ENCODE measurements around the gene ITGBL1.

ITGBL1 gene

DNA sequence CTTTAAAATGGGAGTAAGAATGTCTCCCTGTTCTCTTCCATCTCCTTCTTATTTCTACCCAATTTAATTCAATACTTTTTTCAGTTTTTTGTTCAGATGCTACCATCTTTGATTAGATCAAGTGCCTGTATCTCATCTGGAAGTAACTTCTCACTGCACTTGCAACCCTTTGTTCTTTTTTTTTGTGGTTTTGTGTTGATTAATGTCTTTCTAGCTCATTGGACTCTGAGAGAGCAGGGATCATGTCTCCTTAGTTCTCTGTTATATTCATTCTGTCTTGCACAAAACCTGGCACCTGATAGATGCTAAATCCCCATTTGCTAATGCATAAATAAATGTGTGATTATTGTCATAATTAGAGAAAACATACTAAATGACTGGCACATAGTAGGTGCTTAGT, 834 bp upstream of the ITGBL1 start:
- no peak for DNase-seq (ENCODE audit: low spot score)

DNA sequence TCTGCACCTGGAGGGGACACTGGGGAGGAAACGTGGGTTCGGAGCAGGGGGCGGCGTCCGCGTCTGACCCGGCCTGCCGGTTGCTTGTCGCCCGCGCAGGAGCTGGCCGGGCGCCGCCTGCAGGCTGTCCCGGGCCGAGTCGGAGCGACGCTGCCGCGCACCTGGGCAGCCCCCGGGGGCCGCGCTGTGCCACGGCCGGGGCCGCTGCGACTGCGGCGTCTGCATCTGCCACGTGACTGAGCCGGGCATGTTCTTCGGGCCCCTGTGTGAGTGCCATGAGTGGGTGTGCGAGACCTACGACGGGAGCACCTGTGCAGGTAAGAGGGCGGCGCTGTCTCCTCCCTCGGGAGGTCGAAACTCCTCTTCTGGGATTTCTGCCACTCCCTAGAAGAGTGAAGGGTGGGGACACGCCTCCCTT, 1.3 kb downstream of the ITGBL1 start:
- no peak for DNase-seq (ENCODE audit: low spot score)

DNA sequence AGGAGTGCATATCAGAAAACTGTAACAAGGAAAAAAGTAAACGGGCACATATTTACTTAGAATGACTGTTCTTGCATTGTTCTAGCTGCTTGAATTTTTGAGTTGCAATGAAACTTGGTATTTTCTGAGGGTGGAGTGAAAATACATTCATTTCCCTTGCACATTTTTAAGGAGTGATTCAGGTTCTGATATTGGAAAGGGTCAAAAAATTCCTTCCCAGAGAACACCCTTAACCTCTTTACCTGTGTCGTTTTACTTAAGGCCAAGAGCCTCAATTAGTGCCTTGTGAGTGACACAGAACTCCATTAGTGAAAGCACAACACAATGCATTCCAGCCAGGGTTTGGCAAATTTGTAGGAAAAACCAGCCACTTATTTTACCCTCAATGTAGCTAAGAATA, 2.3 kb downstream of the ITGBL1 start:
- no peak for DNase-seq (ENCODE audit: low spot score)

DNA sequence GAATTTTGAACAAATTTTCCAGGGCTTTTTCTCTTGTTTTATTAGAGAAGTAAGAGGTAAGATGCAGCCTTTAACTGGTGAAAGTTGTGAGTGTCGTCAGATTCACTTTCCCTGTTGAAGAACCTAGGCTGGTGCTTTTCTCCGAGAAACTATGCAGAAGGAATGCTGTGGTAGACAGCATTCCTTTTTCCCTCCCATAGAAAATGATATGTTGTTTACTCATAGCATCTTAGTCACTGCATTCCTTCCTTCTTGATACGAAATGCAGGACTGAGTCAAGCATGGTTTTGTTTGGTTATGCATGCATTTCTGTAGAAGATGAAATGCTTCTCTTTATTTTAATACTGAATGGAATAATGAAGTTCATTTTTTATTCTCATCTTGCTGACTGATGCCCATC, 3.4 kb downstream of the ITGBL1 start:
- no peak for DNase-seq (ENCODE audit: low spot score)

DNA sequence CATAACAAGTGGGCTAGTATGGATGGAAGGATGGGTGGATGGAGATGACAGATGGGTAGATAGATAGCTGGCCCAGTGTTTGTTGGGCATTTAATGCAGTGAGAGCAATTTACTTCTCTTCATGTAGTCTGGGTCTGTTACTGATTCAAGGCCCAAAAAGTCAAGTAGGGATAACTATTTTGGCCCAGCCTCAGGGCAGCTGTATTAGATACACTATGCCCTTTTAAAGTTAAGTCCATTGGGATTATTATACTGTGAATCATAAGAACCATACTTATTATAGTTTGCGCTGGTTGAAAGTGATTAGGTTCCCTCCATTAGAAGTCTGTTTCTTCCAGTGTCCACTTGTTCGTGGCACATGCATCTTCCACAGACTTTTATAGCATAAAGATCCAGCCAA, 4.7 kb downstream of the ITGBL1 start:
- no peak for DNase-seq (ENCODE audit: low spot score)

DNA sequence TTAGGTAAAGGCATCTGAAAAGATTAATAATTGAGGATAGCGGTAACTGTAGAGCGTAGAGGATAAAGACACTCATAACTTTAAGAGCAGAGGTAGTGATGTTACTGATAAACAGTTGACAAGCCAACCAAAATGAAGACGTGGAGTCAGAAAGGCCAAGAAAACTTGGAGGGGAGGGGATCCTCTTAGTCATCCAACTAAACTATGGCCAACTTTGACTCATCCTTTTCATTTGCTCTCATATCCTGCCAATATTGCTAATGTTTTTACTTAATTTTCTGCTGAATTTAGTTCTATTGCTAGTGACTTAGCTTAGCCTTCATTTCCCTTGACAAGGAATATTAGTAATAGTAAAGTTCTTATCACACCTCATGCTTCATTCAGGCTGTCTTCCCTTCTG, 13.4 kb downstream of the ITGBL1 start:
- no peak for DNase-seq (ENCODE audit: low spot score)

DNA sequence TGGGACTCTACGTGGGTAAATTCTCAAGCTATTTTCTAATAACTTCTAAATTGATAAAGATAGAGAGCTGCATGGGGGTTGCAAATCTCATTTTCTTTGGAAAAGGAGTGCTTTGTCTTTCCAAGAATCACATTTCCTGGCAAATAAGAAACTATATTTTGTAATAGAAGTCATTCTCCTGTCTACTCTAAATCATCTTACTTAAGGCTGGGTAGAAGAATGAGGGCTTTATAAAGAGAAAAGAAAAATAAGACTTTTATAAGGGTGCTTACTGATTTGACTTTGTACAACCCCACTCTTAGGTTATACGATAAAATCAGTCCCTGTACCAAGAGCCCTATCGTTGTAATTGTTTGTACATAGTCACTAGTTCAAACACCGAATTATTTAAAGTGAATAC, 14.9 kb downstream of the ITGBL1 start:
- no peak for DNase-seq (ENCODE audit: low spot score)

DNA sequence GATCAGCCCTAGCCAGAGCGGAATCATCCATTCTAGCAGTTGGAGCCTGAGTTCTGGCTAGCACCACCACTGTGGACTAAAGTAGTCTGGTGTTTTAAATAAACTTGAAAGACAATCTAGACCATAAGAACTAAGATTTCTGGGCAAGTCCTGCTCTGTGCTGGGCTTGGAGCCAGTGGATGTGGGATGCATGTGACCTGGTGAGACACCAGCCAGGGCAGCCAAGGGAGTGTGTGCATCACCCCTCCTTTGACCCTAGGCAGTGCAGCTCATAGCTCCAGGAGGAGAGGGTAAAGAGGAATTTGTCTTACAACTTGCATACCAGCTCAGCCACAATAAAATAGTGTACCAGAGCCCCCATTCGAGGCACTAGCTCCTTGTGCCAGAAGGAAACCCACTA, 21.0 kb downstream of the ITGBL1 start:
- DNase-seq (ENCODE audit: low spot score) = no peak

DNA sequence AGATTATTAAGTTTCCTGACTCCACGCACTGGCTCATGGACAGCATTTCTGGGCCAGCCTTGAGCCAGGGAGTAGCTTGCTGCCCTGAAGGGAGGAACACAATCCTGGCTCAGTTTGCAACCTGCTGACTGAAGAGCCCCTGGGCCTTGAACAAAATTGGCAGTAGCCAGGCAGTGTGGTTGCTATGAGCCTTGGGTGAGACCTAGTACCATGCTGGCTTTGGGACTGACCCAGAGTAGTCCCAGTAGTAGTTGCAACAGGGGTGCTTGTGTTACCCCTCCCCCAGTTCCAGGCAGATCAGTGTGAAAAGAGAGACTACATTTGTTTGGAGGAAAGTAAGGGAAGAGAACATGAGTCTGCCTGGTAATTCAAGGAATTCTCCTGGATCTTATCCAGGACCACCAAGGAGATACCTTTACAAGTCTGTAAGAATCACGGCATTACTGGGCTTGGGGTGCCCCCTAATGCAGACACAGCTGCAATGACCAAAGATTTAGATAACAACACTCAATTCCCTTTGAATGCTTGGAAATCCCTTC, 22.0 kb downstream of the ITGBL1 start:
- DNase-seq (ENCODE audit: low spot score) = peak; percentile 28

DNA sequence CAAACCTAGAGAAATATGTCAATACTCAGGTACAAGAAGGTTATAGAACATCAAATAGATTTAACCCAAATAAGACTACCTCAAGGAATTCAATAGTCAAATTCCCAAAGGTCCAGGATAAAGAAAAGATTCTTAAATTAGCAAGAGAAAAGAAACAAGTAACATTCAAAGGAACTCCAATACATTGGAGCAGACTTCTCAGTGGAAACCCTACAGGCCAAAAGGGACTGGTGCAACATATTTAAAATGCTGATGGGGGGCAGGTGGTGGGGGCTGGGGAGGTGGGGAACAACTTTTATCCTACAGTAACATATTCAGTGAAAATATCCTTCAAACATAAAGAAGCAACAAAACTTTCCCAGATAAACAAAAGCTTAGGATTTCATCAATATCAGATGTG, 23.1 kb downstream of the ITGBL1 start:
- no peak for DNase-seq (ENCODE audit: low spot score)

DNA sequence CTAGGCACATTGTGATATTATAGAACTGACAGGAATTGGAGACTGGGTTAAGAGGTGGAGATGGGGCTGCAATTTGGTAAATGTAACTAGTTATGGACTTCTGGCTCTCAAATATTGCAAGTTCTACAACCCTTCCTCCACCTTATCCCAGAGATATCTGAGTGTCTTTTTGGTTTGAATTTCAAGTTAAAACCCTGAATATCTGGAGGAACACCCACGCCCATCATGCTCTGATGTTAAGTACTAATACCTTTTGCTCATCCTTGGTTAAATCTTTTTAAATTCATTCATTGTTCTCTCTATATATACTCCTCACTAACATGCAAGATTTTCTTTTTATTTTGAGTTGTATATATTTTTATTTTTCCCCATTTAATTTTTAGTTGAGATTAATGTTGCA, 28.9 kb downstream of the ITGBL1 start:
- DNase-seq (ENCODE audit: low spot score) = no peak

DNA sequence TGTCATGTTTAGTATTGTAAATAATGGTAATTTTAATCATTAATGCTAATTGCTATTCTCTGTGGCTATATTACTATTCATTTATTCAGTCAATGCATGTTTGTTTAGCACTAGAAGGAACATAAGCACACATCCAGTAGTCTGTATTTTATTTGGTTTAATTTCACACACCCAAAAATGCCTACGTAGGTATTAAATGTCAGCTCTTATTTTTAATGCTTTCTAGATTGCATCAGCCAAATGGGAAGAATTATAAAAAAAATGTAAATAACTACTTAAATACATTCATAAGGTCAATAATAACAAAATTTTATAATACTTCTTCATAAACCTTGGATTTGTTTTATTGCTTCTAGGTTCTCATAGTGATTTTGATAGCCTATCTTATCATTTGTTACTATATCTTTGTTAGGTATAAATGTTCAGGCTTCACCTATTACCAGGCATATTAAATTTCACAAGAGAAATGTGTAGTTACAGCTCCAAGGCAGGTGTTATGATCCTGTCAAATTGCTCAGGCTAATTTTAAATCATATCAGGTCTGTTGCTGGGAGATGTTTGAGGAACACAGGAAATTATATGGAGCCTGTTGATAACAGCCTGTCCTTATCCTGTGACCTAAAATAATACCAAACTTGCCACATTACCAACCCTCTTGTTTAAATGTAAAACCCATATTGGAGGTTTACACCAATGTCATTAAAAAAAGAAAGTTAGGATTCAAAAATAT, 34.4 kb downstream of the ITGBL1 start:
- DNase-seq (ENCODE audit: low spot score) = no peak

DNA sequence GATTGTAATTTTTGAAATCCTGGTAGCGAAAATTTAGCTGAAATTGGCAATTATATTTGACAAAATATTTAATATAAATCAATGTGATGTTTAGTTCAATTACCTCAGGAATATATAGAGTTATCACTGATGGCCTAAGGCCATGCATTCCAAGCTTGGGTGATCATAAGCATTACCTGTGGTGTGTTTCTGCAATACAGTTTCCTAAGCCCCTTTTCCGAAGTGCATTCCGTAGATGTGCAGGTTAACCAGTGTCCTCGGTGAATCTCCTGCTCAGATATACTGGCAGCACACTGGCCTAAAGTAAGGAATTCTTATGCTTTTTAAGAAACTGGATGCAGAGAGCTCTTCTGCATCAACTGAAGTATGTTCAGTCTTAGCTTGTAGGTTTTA, 35.0 kb downstream of the ITGBL1 start:
- no peak for DNase-seq (ENCODE audit: low spot score)

DNA sequence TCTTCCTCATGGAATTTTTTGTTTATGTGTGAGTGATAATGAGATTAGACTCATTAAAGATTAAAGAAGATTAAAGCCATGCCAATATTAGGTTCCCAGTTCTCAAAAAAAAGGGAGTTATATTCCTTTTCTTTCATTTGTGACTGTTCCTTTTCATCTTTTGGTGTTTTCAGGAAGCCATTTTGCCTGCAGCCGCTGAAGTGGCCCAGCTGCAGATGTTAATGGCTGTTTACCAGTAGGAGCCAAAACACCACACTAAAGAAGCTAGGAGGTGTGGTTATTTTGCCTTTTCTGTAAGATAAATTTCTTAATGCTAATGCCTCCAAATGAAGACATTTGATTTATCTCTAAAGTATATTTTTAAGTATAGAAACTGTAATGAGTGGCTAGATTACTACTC, 36.3 kb downstream of the ITGBL1 start:
- DNase-seq (ENCODE audit: low spot score) = no peak

DNA sequence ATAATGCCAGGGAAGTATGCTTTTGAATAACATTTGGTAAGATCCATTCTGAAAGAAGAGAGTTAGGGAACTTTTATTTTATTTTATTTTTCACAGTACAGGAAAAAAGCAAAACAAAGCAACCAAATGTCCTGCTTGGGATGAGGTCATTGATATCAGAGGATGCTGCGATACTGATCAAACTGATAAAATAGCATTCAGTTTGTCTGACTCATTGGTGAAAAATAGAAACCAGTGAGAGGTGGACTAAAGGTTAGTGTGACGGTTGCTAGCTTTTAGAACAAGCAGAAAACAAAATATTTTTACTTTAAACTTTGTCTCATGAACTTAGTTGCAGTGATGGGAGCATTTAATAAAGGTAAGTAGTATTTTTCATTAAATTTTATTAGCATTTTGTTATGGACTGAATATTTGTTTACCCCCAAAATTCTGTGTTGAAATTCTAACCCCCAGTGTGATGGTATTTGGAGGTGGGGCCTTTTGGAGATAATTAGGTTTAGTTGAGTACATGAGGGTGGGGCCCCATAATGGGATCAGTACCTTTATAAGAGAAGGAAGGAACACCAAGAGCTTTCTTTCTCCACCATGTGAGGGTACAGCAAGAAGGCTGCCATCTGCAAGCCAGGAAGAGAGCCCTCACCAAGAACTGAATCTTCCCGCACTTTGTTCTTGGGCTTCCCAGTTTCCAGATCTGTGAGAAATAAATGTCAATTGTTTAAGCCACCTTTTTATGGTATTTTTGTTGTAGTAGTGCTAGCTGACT, 37.3 kb downstream of the ITGBL1 start:
- DNase-seq (ENCODE audit: low spot score) = no peak

DNA sequence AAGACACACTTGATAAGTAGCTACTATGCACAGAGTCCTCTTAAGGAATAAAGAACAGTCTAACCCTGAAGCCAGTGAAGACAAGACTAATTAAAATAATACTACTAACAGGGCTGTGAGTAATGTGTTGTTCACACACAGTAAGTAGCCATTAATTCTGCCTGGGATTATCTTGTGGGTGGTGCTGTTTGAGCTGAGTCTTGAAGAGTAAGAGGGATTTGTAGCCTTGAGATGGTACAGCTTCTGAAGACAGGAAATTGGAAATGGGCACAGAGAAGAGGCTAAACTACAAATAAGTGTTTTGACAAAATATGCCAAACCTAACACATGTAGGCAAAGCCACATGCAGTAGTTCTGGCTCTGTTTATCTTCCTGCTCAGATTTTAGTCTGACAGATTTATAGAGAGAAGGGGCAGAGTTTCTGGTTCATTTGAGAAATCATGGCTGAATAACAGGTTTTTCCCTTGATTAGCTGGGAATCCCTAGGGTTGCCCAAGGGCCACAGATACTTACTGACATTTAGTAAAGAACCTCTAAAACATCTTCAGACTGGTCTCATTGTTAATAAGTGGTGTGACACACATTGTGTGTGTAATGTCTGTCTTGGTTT, 38.0 kb downstream of the ITGBL1 start:
- DNase-seq (ENCODE audit: low spot score) = no peak

DNA sequence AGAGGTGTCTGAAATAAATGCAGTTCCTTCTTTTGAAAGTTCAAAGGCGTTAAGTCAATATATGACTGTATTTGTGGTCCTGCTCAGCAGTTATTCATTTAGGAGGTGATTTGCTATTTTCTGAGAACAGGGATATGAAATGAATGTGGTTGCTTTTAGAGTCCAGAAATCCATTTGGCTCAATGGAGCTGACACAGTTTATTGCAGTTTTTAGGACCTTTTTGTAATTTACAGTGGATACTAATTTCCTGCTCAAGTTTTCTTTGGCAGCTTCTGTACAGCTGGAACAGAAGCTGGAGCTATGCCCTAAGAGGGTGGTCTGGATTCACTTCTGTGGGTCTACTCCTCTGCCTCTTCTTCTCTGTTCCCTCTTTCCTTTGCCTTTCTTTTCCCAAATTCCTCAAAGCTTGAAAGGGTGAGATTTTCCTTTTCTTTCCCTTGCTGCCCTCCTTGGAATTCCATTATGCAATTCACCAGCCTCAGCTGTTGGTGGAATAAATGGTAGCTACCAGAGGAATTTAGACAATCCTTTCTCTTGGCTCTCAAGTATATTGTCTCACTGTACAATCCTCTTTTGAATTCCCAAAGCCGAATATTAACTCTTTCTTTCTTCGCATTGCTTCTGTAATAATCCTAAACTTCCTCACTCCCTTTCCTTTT, 39.9 kb downstream of the ITGBL1 start:
- no peak for DNase-seq (ENCODE audit: low spot score)

DNA sequence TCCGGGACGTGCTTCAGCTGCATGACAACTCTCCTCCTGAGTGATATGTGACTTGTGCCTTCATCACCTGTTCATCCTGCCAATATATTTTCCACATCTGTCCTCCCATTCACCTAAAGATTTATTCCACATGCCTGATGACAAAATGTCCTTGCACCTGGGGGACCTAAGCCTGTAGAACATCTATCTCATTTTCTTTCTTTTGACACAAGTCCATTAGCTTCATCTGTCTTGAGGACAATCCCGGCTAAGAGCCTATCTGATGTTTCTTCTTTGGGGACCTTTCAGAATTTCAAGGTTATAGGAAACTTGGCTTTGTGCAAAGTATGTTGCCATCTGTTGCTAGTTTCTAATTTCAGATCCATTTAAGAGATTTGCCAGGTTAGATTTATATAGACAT, 41.1 kb downstream of the ITGBL1 start:
- DNase-seq (ENCODE audit: low spot score) = no peak

DNA sequence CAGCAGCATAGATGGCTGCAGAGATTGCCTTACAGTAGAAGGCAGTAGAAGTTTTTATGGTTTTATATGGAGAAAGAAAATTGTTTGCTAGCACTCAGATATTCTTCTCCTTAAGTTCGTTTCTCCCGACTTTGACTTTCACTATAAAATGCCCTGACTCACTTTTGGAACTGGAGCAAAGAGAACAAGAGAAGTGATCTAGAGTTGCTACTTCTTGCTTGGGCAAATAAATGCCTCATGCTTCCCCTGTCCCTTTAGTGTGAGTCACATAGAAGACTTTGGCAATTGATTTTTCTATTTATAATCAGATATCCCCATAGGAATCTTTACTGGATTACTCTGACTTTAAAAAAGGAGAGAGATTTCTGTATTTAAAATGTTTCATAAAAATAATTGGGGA, 46.9 kb downstream of the ITGBL1 start:
- DNase-seq (ENCODE audit: low spot score) = no peak

DNA sequence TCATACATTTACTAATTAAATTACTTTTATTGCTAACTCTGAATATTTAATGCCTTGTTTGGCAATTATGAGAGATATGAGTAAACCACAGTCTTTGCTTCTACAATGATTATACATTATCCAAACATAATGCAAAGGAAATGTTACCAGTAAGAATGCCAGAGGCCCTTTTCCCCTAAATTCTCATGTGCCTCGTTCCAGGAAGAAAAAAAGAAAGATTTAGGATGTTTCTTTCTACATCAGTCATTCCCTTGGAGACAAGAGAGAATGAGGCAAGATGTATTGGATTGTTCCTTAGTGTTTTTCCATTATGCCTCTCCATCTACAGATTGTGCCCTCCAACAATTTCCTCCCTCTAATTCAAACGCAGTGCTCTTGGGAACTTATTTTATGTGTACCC, 50.1 kb downstream of the ITGBL1 start:
- DNase-seq (ENCODE audit: low spot score) = no peak

DNA sequence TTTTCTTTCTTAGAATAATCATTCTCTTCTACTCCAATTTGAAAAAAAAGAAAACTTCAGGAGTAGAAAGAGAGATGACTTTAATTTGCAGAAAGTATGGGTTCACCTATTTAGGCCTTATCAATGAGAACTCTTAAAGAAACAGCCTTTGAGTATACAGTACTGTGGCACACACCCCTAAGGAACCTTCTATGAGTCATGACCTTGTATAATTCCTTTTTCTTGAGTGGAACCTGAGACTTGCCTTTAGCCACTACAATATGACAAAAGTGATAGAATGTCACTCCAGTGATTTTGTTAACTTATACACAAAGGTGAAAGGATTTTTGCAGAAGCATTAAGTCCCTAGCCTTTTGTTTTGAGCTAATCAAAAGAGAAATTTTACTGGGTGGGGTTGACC, 58.7 kb downstream of the ITGBL1 start:
- no peak for DNase-seq (ENCODE audit: low spot score)

DNA sequence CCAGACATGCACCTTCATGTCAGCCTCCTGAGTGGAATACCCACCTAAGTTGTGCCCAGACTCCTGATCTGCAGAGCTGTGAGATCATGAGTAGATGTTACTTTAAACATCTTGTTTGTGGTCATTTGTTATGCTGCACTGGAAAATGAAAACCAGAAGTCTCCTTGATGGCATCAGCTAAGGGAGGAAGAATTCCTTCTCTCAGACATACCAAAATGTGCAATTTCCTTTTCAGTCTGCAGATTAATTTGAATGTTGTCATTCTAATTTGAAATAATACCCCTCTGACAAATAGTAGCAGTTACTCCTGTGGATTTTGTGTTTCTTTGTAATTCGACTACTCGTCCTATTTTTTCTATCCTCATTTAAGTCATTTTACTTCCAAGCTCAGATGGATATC, 59.3 kb downstream of the ITGBL1 start:
- no peak for DNase-seq (ENCODE audit: low spot score)

DNA sequence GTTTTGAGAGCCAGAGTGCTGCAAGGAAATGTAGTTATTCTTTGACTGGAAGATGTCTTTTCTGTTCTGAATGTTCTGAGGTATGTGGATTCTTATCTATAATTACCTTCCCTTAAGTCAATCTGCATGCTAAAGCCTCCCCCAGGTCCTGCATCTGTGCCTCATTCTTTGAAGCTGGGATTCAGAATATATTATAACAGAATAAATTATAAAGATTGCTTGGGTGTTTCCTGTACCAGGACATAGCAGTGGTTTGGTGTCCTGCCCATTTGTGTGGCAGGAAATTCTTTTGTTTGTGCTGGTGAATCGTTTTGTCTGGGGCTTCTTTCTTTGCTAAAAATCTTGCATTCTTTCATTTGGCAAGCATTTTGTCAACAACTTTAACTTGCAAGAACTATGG, 60.2 kb downstream of the ITGBL1 start:
- DNase-seq (ENCODE audit: low spot score) = no peak

Measured in cerebellar cortex (tissue), 1 donor.